IMR-90 (cell line): ENCODE results near the gene PTGDS. TPM values are rescaled to one million over a fixed set of nuclear protein-coding genes. Genes with fewer than 3 reads are reported as not detected.

Experiments
- ATAC-seq: fragments of 200-7000 bp; cut with Tn5 transposase; 2 replicates; pipeline ENCODE4 v1.9.1; 2020; ENCODE audit warnings: low read depth, mild to moderate bottlenecking, moderate library complexity
- BruUV-seq: library from RNA; stranded (reverse); fragments of 400-500 nt; replicated peaks from 2 replicates; lab custom pipeline; 2021; lab: Mats Ljungman, UMichigan
- CTCF ChIA-PET: fragments of 300-600 bp; formaldehyde crosslinking; extraction: SDS; loops from one replicate; lab custom pipeline; 2021; ENCODE audit warnings: antibody characterized with exemption; lab: Yijun Ruan, JAX
- POLR2A ChIA-PET: fragments of 300-600 bp; sonication (Branson Sonifier 250); formaldehyde crosslinking; loops from one replicate; lab custom pipeline; 2022; ENCODE audit warnings: antibody characterized with exemption; ENCODE audit not compliant: unreplicated experiment; lab: Charles Lee
- DNase-seq: peaks from one replicate; pipeline ENCODE4 v3.0.0; 2013
- H2AFZ ChIP-seq: replicated peaks from 2 replicates; pipeline ENCODE3; 2013; ENCODE audit warnings: low read length, mild to moderate bottlenecking; ENCODE audit not compliant: poor library complexity
- H2AK5ac ChIP-seq: 2 replicates; pipeline ENCODE4 v1.6.1; 2013; ENCODE audit warnings: low read depth, low read length, inconsistent platforms
- H2AK9ac ChIP-seq: replicated peaks from 2 replicates; pipeline ENCODE3; 2013; ENCODE audit warnings: mild to moderate bottlenecking, low read depth, low read length, moderate library complexity; ENCODE audit not compliant: poor library complexity
- H2BK120ac ChIP-seq: 2 replicates; pipeline ENCODE4 v1.6.1; 2013; ENCODE audit warnings: low read depth, low read length, inconsistent platforms
- H2BK15ac ChIP-seq: 3 replicates; pipeline ENCODE4 v1.6.1; 2013; ENCODE audit warnings: low read depth, low read length, inconsistent platforms
- H2BK20ac ChIP-seq: 2 replicates; pipeline ENCODE4 v1.6.1; 2013; ENCODE audit warnings: low read depth, mild to moderate bottlenecking, inconsistent platforms, low read length, moderate library complexity
- H2BK5ac ChIP-seq: 2 replicates; pipeline ENCODE4 v1.6.1; 2013; ENCODE audit warnings: mild to moderate bottlenecking, low read depth, low read length, inconsistent platforms; ENCODE audit not compliant: poor library complexity, severe bottlenecking
- H3K14ac ChIP-seq: replicated peaks from 2 replicates; pipeline ENCODE4 v1.6.1; 2013; ENCODE audit warnings: low read depth, low read length, inconsistent platforms
- H3K18ac ChIP-seq: 2 replicates; pipeline ENCODE4 v1.6.1; 2013; ENCODE audit warnings: low read depth, low read length, control low read depth
- H3K23ac ChIP-seq: 2 replicates; pipeline ENCODE4 v1.6.1; 2013; ENCODE audit warnings: low read depth, low read length, inconsistent platforms
- H3K27ac ChIP-seq: 2 replicates; pipeline ENCODE4 v1.5.1; 2013; ENCODE audit warnings: mild to moderate bottlenecking, control low read depth, low read length; ENCODE audit not compliant: insufficient read depth
- H3K27me3 ChIP-seq: 2 replicates; pipeline ENCODE4 v1.6.1; 2013; ENCODE audit warnings: low read length; ENCODE audit not compliant: control insufficient read depth, insufficient read depth
- H3K36me3 ChIP-seq: 2 replicates; pipeline ENCODE4 v1.6.1; 2013; ENCODE audit warnings: low read length, mixed read lengths; ENCODE audit not compliant: control insufficient read depth, insufficient read depth
- H3K4ac ChIP-seq: 2 replicates; pipeline ENCODE4 v1.6.1; 2013; ENCODE audit warnings: low read depth, low read length, inconsistent platforms
- H3K4me1 ChIP-seq: 2 replicates; pipeline ENCODE4 v1.6.1; 2013; ENCODE audit warnings: low read length, mixed read lengths; ENCODE audit not compliant: control insufficient read depth, insufficient read depth
- H3K4me2 ChIP-seq: 2 replicates; pipeline ENCODE4 v1.6.1; 2013; ENCODE audit warnings: low read depth, mild to moderate bottlenecking, control low read depth, low read length, moderate library complexity
- H3K4me3 ChIP-seq: 2 replicates; pipeline ENCODE4 v1.5.1; 2013; ENCODE audit warnings: low read depth, mild to moderate bottlenecking, control low read depth, low read length, moderate library complexity; ENCODE audit not compliant: insufficient read depth
- H3K56ac ChIP-seq: 2 replicates; pipeline ENCODE4 v1.6.1; 2013; ENCODE audit warnings: low read length, inconsistent platforms; ENCODE audit not compliant: insufficient read depth; ENCODE audit errors: extremely low read depth
- H3K79me1 ChIP-seq, 2 experiments: 2 replicates each; pipeline ENCODE4 v1.6.1; 2013; ENCODE audit warnings: low read length in 2 of 2, inconsistent platforms in 1 of 2, low read depth in 1 of 2
- H3K9ac ChIP-seq: 2 replicates; pipeline ENCODE4 v1.6.1; 2013; ENCODE audit warnings: low read depth, low read length, control low read depth
- H3K9me1 ChIP-seq: 2 replicates; pipeline ENCODE4 v1.6.1; 2013; ENCODE audit warnings: low read length, inconsistent platforms; ENCODE audit not compliant: insufficient read depth
- H3K9me3 ChIP-seq: 2 replicates; pipeline ENCODE4 v1.6.1; 2013; ENCODE audit warnings: low read length; ENCODE audit not compliant: control insufficient read depth, insufficient read depth
- H4K20me1 ChIP-seq: 2 replicates; pipeline ENCODE4 v1.6.1; 2013; ENCODE audit warnings: low read length, inconsistent platforms; ENCODE audit not compliant: insufficient read depth
- H4K5ac ChIP-seq: 2 replicates; pipeline ENCODE4 v1.6.1; 2013; ENCODE audit warnings: mild to moderate bottlenecking, low read depth, low read length, control low read depth
- H4K8ac ChIP-seq, 2 experiments: 2 replicates each; pipeline ENCODE4 v1.6.1; 2013; ENCODE audit warnings: low read depth in 2 of 2, low read length in 2 of 2, control low read depth in 1 of 2, inconsistent platforms in 1 of 2
- H4K91ac ChIP-seq: 2 replicates; pipeline ENCODE4 v1.6.1; 2013; ENCODE audit warnings: low read depth, low read length, inconsistent platforms; ENCODE audit not compliant: insufficient read depth
- BHLHE40 ChIP-seq: fragments of 150-350 bp; IDR thresholded peaks from 2 replicates; pipeline ENCODE4 v1.6.1; 2016; ENCODE audit warnings: mild to moderate bottlenecking, low read depth, low read length
- CEBPB ChIP-seq: IDR thresholded peaks from 2 replicates; pipeline ENCODE4 v1.6.1; 2012; ENCODE audit warnings: low read depth, low read length, improper control_type of control experiment
- CHD1 ChIP-seq: IDR thresholded peaks from 2 replicates; pipeline ENCODE4 v1.6.1; 2012; ENCODE audit warnings: low read depth, low read length, improper control_type of control experiment
- ELK1 ChIP-seq: fragments of 150-350 bp; IDR thresholded peaks from 2 replicates; pipeline ENCODE4 v1.6.1; 2016; ENCODE audit warnings: low read depth, mild to moderate bottlenecking, low read length, moderate library complexity, borderline replicate concordance
- FOS ChIP-seq: fragments of 150-350 bp; IDR thresholded peaks from 2 replicates; pipeline ENCODE4 v1.6.1; 2016; ENCODE audit warnings: low read depth, low read length
- MAZ ChIP-seq: IDR thresholded peaks from 2 replicates; pipeline ENCODE4 v1.6.1; 2012; ENCODE audit warnings: low read depth, mild to moderate bottlenecking, low read length, improper control_type of control experiment, moderate library complexity, borderline replicate concordance
- MXI1 ChIP-seq: IDR thresholded peaks from 2 replicates; pipeline ENCODE4 v1.6.1; 2012; ENCODE audit warnings: low read depth, mild to moderate bottlenecking, low read length, moderate library complexity, borderline replicate concordance
- NFE2L2 ChIP-seq: fragments of 150-350 bp; IDR thresholded peaks from 2 replicates; pipeline ENCODE4 v1.6.1; 2016; ENCODE audit warnings: low read depth, mild to moderate bottlenecking, low read length
- POLR2A ChIP-seq: IDR thresholded peaks from 2 replicates; pipeline ENCODE4 v1.6.1; 2012; ENCODE audit warnings: mild to moderate bottlenecking, low read depth, low read length
- RAD21 ChIP-seq: IDR thresholded peaks from 2 replicates; pipeline ENCODE4 v1.6.1; 2012; ENCODE audit warnings: low read length, improper control_type of control experiment
- RCOR1 ChIP-seq: IDR thresholded peaks from 2 replicates; pipeline ENCODE4 v1.6.1; 2012; ENCODE audit warnings: mild to moderate bottlenecking, low read length, improper control_type of control experiment; ENCODE audit not compliant: insufficient replicate concordance
- RFX5 ChIP-seq: IDR thresholded peaks from 2 replicates; pipeline ENCODE4 v1.8.0; 2012; ENCODE audit warnings: low read depth, mild to moderate bottlenecking, low read length, moderate library complexity
- SMC3 ChIP-seq: fragments of 150-350 bp; IDR thresholded peaks from 2 replicates; pipeline ENCODE4 v1.6.1; 2016; ENCODE audit warnings: low read depth, mild to moderate bottlenecking, antibody characterized with exemption, low read length, moderate library complexity
- USF2 ChIP-seq: fragments of 150-350 bp; IDR thresholded peaks from 2 replicates; pipeline ENCODE4 v1.6.1; 2017; ENCODE audit warnings: mild to moderate bottlenecking, antibody characterized with exemption, low read length, low read depth
- WGBS, 2 experiments: methylation state at CpG; one replicate each; pipeline versions ENCODE4 v1.1.5 to v1.1.7; 2013; ENCODE audit warnings: missing lambda C conversion rate in 2 of 2; ENCODE audit not compliant: insufficient read length in 1 of 2; ENCODE audit errors: extremely low coverage in 2 of 2; 5-methylcytosine and 5-hydroxymethylcytosine counted together
- dilution Hi-C: fragments of 300-500 bp; cut with HindIII; formaldehyde crosslinking; loops from one replicate; pipeline ENCODE4 v1.14.3; 2018; ENCODE audit warnings: low sequenced_read_pairs; ENCODE audit not compliant: unreplicated experiment
- in situ Hi-C: fragments of 300-500 bp; cut with MboI; formaldehyde crosslinking; loops from 3 replicates; pipeline ENCODE4 v1.14.3; 2019; ENCODE audit warnings: low sequenced_read_pairs, inconsistent platforms, mixed read lengths
- intact Hi-C: fragments of 100-400 bp; cut with micrococcal nuclease; formaldehyde crosslinking; loops from 2 replicates; pipeline ENCODE4 v1.10.0; 2022
- polyA plus RNA-seq, 3 experiments: library from polyadenylated mRNA; depleted of rRNA; stranded (reverse); fragments of >200 nt; gene quantifications; 2 replicates each; pipeline ENCODE4 v1.2.3, GENCODE V29; 2012; ENCODE audit warnings: low replicate concordance in 1 of 3
- total RNA-seq: library from RNA; depleted of rRNA; stranded (reverse); fragments of >200 nt; gene quantifications from 2 replicates; pipeline ENCODE4 v1.2.3, GENCODE V29; 2012

The PTGDS gene
- total and polyA plus RNA-seq, 2 of the 4 experiments (the other 2 are of a cell fraction) = 1.2 TPM; not detected in 1

- in situ Hi-C loops = no loop called here
- no peak overlapping the region for H3K27ac ChIP-seq
- no peaks in the 10 kb centered on the region for H3K36me3 ChIP-seq
- peaks cover 26% of the 10 kb centered on the region for H3K27me3 ChIP-seq
- no peak overlapping the region for H2BK5ac ChIP-seq
- H2AK9ac ChIP-seq = no peak overlapping the region
- no peaks in the 10 kb centered on the region for H3K9me3 ChIP-seq
- no peak overlapping the region for H3K23ac ChIP-seq
- peaks cover 7% of the 10 kb centered on the region; the same call in 1 of the 2 replicates for H3K4me1 ChIP-seq
- no peaks in the 10 kb centered on the region for H4K20me1 ChIP-seq
- no peaks in the 10 kb centered on the region for H3K9me1 ChIP-seq
- ChIA-PET CTCF (no interaction called here), POLR2A (no interaction called here)
- WGBS, 2 experiments = 82% methylated on average over 3 of the region's 26 CpGs; no CpG with 5 or more reads in 1 of the 2 experiments
- no TSS peak for BruUV-seq
- no peak overlapping the region for H2BK15ac ChIP-seq
- H2AFZ ChIP-seq = no peak overlapping the region
- no peak overlapping the region for H3K14ac ChIP-seq
- no peak for DNase-seq
- H2BK20ac ChIP-seq = no peak overlapping the region
- no peak overlapping the region for H2AK5ac ChIP-seq
- no peak overlapping the region for H4K5ac ChIP-seq
- no peak overlapping the region for H2BK120ac ChIP-seq
- H3K4me2 ChIP-seq = no peak overlapping the region
- H3K9ac ChIP-seq = no peak overlapping the region
- H3K79me1 ChIP-seq = no peaks in the 10 kb centered on the region
- no peak overlapping the region for H4K8ac ChIP-seq
- intact Hi-C loops = no loop called here
- no peak overlapping the region for H3K56ac ChIP-seq
- no peak overlapping the region for H3K18ac ChIP-seq
- ATAC-seq = no peak
- TF ChIP-seq RAD21 = no peak
- TF ChIP-seq USF2 = no peak
- TF ChIP-seq ELK1 = no peak
- TF ChIP-seq POLR2A = no peak
- no peak for TF ChIP-seq BHLHE40
- TF ChIP-seq RFX5 = no peak
- TF ChIP-seq CEBPB = no peak
- TF ChIP-seq MXI1 = no peak
- no peak for TF ChIP-seq RCOR1
- TF ChIP-seq CHD1 = no peak
- TF ChIP-seq SMC3 = no peak
- no peak for TF ChIP-seq FOS
- TF ChIP-seq MAZ = no peak
- TF ChIP-seq NFE2L2 = no peak
- H3K4ac ChIP-seq = no peak overlapping the region
- H3K4me3 ChIP-seq = no peak overlapping the region
- dilution Hi-C loops = no loop called here
- no peak overlapping the region for H4K91ac ChIP-seq
Measured at GRCh38 chr9:136979769-136980587, 2.7 kb downstream of the PTGDS start.
